Endothelial cell (in vitro differentiated cells): ENCODE results near the gene KCTD21. TPM values are rescaled to one million over a fixed set of nuclear protein-coding genes. Genes with fewer than 3 reads are reported as not detected.
A peak's percentile ranks its signal among the peaks of the same experiment; 100 is the strongest.

Experiments used
- DNase-seq: peaks from one replicate; pipeline ENCODE4 v3.0.0; 2021; ENCODE audit warnings: low spot score
- H3K27ac Mint-ChIP-seq: one replicate; pipeline ENCODE4 v1.8.0; 2021; ENCODE audit warnings: mixed read lengths, inconsistent platforms; ENCODE audit not compliant: unreplicated experiment
- H3K27me3 Mint-ChIP-seq: one replicate; pipeline ENCODE4 v1.8.0; 2021; ENCODE audit warnings: mild to moderate bottlenecking, moderate library complexity, mixed read lengths, inconsistent platforms; ENCODE audit not compliant: unreplicated experiment
- H3K36me3 Mint-ChIP-seq: one replicate; pipeline ENCODE4 v1.8.0; 2021; ENCODE audit warnings: mild to moderate bottlenecking, low read depth, mixed read lengths, inconsistent platforms; ENCODE audit not compliant: unreplicated experiment
- H3K4me1 Mint-ChIP-seq: one replicate; pipeline ENCODE4 v1.8.0; 2021; ENCODE audit warnings: mild to moderate bottlenecking, mixed read lengths, inconsistent platforms; ENCODE audit not compliant: unreplicated experiment
- H3K4me3 Mint-ChIP-seq: one replicate; pipeline ENCODE4 v1.8.0; 2021; ENCODE audit warnings: mild to moderate bottlenecking, mixed read lengths, inconsistent platforms; ENCODE audit not compliant: unreplicated experiment
- H3K9me3 Mint-ChIP-seq: one replicate; pipeline ENCODE4 v1.8.0; 2021; ENCODE audit warnings: mixed read lengths, inconsistent platforms; ENCODE audit not compliant: unreplicated experiment
- CTCF ChIP-seq: fragments of 200-600 bp; sonication (generic); IDR thresholded peaks from one replicate; pipeline ENCODE4 v1.5.0; 2021; ENCODE audit warnings: antibody characterized with exemption; ENCODE audit not compliant: unreplicated experiment
- total RNA-seq: library from RNA; stranded (reverse); fragmentation: NEBNext Ultra II Directional; extraction: Animal tissue kit (Norgen Biotek cat#: 25700); gene quantifications from one replicate; pipeline ENCODE4 v1.2.1, GENCODE V29; 2021; ENCODE audit not compliant: unreplicated experiment

Gene KCTD21
- total RNA-seq, 1 donor from 2014 or later: 11.4 TPM

DNA sequence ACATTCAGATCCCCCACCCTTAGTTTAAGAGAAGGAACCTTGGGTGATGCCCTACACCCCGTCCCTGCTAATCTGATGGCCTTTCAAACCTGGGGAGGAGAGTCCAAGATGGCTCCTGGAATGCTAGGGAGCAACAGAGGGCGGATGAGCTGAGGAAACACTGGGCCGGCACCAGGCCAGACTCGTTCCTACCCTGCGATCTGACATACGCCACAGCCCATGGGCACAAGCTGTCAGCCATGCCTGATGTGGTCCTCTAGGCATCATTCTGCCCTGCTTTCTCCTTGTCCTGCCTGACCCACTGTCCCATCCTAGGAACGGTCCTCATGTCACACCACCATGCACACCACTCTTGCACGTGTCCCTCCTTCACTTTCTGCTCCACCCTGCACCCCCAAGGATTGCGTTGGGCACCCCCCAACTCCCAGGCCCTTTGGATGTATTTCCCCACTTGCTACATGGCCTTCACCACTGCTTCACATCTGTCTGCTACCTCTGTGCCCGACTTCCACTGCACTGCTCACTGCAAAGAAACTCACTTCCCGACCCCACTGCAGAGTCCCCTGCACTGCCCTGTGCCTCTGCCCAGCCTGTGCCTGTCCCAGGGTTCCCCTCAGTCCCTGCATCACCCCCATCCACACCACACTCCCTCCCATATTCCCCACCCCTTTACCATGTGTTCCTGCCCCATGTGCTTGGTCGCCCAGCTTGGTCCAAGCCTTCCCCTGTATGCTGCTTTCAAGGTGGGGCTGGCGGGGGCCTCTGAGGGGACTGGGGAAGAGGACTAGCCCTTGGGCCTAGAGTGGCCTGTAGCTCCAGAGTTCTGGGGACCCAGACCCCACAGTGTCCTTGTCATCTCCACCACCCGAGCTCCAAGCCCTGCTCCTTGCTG, 29.5 kb upstream of the KCTD21 start:
- Mint-ChIP-seq H3K4me3 (peak overlapping the region; percentile 81), H3K27ac (no peak overlapping the region), H3K4me1 (peaks cover 6% of the 10 kb centered on the region), H3K9me3 (no peaks in the 10 kb centered on the region), H3K27me3 (peaks cover 43% of the 10 kb centered on the region), H3K36me3 (peaks cover 59% of the 10 kb centered on the region)
- DNase-seq: no peak
- no peak for TF ChIP-seq CTCF

- no peak for DNase-seq
- H3K36me3 Mint-ChIP-seq: peaks cover 63% of the 10 kb centered on the region
- TF ChIP-seq CTCF: no peak
- H3K27ac Mint-ChIP-seq: peak overlapping the region; percentile 27
- no peaks in the 10 kb centered on the region for H3K9me3 Mint-ChIP-seq
- H3K27me3 Mint-ChIP-seq: peaks cover 45% of the 10 kb centered on the region
- H3K4me3 Mint-ChIP-seq: peak overlapping the region; percentile 81
- H3K4me1 Mint-ChIP-seq: peaks cover 13% of the 10 kb centered on the region
Measured at GRCh38 chr11:78216571-78217287, 28.3 kb upstream of the KCTD21 start.

DNA sequence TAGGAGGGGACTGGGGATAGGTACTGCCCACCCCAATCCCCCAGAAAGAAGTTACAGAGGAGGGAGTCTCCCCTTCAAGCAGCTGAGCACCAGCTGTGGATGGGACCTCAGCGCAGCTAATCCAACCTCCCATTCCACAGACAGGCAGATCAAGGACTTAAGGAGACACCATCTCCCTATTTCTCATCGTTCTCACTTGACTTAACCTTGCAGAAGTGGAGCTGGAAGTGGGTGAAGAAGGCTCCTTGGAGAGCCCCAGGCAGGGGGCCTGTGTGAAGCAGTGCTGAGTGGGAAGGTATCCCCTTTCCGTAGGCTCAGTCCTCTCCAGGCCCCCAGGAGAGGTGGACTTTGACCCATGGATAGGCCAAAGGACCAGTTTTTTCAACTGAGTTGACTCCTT, 27.6 kb upstream of the KCTD21 start:
- DNase-seq: no peak
- Mint-ChIP-seq H3K27ac (no peak overlapping the region), H3K9me3 (no peaks in the 10 kb centered on the region), H3K4me1 (peaks cover 19% of the 10 kb centered on the region), H3K27me3 (peaks cover 48% of the 10 kb centered on the region), H3K36me3 (peaks cover 63% of the 10 kb centered on the region), H3K4me3 (no peak overlapping the region)
- TF ChIP-seq CTCF: no peak

- Mint-ChIP-seq H3K4me1 (peaks cover 32% of the 10 kb centered on the region), H3K27me3 (peaks cover 54% of the 10 kb centered on the region), H3K27ac (no peak overlapping the region), H3K4me3 (no peak overlapping the region), H3K36me3 (peaks cover 67% of the 10 kb centered on the region), H3K9me3 (no peaks in the 10 kb centered on the region)
- no peak for DNase-seq
- no peak for TF ChIP-seq CTCF
Measured at GRCh38 chr11:78214331-78215194, 26.1 kb upstream of the KCTD21 start.
